Gastrocnemius medialis (tissue), 4 donors: Measurements from ENCODE around the gene PTBP1.

Experiments
- POLR2A ChIP-seq, 2 donors: fragments of 450-650 bp; IDR thresholded peaks; one replicate each; pipeline ENCODE4 v1.6.1; 2017; ENCODE audit warnings: antibody characterized with exemption in 2 of 2, mild to moderate bottlenecking in 2 of 2, moderate library complexity in 2 of 2
- TF ChIP-seq, protein P1 (sequence below), 5 experiments: fragments of 450-650 bp in 3 of 5; fragments of 200-600 bp in 2 of 5; sonication (generic) in 2 of 5; IDR thresholded peaks in 4 of 5; conservative IDR thresholded peaks in 1 of 5; 1 replicate in 4 of 5; 2 replicates in 1 of 5; pipeline ENCODE4 v1.5.1; 2016 to 2019; ENCODE audit warnings: antibody characterized with exemption in 5 of 5, mild to moderate bottlenecking in 3 of 5, moderate library complexity in 3 of 5

DNA sequence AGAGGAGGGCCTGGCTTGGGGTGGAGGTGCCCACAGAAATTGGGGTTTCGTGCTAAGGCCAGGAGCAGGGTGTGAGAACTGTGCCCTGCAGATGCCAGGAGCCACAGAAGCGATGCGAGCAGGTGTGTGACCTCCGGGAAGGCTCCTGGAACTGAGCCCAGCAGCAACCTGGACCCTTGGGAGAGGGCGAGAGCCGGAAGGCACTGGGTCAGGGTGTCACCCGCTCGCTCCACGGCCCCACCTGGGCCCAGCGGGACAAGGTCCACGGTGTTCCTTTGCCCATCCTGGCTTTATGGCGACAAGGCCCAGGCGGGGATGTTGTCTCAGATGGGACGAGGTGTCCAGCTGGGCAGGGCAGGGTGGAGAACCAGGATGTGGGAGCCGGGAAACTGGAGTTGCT is 42.2 kb upstream of the PTBP1 start:
- no peak for TF ChIP-seq POLR2A (IDR thresholded peaks at IDR 0.05)
- TF ChIP-seq, protein P1, sequence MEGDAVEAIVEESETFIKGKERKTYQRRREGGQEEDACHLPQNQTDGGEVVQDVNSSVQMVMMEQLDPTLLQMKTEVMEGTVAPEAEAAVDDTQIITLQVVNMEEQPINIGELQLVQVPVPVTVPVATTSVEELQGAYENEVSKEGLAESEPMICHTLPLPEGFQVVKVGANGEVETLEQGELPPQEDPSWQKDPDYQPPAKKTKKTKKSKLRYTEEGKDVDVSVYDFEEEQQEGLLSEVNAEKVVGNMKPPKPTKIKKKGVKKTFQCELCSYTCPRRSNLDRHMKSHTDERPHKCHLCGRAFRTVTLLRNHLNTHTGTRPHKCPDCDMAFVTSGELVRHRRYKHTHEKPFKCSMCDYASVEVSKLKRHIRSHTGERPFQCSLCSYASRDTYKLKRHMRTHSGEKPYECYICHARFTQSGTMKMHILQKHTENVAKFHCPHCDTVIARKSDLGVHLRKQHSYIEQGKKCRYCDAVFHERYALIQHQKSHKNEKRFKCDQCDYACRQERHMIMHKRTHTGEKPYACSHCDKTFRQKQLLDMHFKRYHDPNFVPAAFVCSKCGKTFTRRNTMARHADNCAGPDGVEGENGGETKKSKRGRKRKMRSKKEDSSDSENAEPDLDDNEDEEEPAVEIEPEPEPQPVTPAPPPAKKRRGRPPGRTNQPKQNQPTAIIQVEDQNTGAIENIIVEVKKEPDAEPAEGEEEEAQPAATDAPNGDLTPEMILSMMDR (IDR thresholded peaks at IDR 0.05 in 4 of 5, conservative IDR thresholded peaks at IDR 0.05 in 1 of 5) = no peak
